ENCODE data around the gene UBXN6.

DNA sequence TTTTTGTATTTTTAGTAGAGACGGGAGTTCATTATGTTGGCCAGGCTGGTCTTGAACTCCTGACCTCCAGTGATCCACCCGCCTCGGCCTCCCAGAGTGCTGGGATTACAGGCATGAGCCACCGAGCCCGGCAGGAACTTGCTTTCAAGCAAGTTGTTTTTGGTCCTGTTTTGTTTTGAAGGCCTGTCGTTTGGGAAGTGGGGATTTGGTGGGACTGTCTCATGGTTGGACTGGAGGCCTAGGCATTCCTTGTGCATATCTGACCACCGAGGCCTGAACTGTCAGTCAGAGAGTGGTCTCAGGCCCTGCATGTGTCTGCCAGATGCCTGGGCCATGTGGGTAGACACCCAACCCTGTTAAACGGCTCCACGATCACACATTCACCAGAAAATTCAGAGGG, 26.3 kb downstream of the UBXN6 start:
- TF ChIP-seq, protein P1, sequence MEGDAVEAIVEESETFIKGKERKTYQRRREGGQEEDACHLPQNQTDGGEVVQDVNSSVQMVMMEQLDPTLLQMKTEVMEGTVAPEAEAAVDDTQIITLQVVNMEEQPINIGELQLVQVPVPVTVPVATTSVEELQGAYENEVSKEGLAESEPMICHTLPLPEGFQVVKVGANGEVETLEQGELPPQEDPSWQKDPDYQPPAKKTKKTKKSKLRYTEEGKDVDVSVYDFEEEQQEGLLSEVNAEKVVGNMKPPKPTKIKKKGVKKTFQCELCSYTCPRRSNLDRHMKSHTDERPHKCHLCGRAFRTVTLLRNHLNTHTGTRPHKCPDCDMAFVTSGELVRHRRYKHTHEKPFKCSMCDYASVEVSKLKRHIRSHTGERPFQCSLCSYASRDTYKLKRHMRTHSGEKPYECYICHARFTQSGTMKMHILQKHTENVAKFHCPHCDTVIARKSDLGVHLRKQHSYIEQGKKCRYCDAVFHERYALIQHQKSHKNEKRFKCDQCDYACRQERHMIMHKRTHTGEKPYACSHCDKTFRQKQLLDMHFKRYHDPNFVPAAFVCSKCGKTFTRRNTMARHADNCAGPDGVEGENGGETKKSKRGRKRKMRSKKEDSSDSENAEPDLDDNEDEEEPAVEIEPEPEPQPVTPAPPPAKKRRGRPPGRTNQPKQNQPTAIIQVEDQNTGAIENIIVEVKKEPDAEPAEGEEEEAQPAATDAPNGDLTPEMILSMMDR (IDR thresholded peaks at IDR 0.05): no peak
- TF ChIP-seq EP300 (IDR thresholded peaks at IDR 0.05): no peak
